ENCODE data around the gene YY2.
"Not testable (repeated sequence)": the region's sequence is repeated elsewhere in the genome, so short reads cannot be mapped to it uniquely, and the experiment has no call there.

The YY2 gene

GRCh38 chrX:21874182-21874581 lies 18.4 kb downstream of the YY2 start:
- not testable (repeated sequence) for DNase-seq (ENCODE audit: low read depth)

DNA sequence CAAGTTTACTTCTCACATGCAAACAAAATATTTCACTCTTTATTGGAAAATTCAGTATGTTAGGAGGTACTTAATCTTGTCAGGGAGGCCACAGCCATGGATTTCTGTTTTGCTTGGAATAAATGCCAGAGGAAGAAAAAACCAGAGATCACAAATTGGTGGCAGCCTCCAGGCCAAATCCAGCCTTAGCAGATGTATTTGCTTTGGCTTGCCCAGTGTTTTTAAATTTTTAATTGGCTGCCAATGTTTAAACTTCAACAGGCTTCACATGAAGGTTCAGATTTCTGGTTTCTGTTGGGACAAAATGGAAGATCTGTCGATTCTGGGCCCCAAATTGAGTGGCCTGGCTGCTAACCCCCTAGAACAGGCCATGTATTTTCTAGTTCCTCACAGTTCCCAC lies 19.2 kb downstream of the YY2 start:
- DNase-seq (ENCODE audit: low read depth) = no peak

DNA sequence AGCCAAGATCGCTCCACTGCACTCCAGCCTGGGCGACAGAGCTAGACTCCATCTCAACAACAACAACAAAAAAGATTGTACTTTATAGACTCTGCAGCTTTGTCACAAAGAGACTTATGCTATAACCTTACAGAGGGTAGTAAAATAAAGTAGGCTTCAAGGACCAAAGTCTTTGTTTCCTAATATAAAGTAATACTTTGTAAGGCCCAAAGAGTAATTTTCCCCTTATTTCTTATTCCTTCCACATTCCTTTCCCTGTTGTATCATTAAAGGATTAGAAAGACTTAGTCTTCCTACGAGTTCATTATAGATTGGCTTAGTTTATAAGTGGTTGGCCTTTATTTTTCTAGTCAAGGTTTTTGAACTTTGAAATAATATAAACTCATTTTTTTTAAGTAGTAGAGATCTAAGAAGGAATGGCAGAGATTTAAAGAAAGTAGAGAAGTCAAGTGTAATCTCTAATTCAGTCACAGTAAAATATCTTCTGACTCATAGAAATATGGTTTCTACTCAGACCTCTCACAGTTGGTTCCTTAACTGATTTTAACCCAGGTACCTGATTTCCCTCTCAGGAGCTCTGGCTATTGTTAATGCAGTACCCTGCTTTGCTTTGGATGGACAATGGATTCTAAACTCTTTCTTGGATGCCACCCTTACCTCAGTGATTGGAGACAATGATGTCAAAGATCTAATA lies 26.2 kb downstream of the YY2 start:
- no peak for DNase-seq (ENCODE audit: low read depth)

DNA sequence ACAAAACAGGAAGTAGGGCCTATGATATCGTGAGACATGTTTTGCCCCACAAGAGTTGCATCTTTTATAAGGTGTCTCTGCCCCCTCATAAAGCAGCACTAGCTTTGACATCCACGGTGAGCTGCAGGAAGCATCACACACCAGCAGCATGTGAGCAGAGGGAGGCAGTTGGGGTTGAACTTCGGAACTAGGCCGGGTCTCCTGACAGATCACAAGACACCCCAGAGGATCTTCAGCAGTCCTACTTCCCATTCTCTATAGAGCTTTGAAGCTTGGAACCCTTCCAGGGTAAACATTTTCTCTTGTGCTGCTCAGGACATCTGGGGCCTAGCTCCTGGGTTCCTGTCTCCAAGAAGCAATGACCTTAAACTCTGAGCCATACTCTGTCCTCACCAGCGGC lies 27.5 kb downstream of the YY2 start:
- DNase-seq (ENCODE audit: low read depth) = no peak

- DNase-seq (ENCODE audit: low read depth) = no peak
Observed at GRCh38 chrX:21885568-21885967, 29.8 kb downstream of the YY2 start.

DNA sequence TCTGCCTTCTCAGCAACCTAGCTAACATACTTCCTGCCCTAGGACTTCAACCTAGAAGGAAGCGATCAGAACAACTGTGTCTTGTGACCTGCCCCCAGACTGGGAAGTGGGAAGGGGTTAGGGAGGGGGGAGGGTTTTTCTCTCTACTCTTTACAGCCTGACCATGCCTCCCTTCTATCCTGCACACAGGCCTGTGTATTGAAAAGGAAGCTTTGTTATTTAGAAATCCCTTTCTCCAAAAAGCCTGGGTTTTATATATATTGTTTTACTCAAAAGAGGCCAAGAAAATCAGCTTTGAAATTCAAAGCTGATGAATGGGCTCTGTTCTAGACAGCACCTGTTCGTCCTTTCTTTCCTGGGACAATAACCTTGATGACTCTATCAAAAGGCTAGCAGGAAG lies 49.5 kb downstream of the YY2 start:
- no peak for DNase-seq (ENCODE audit: low read depth)

DNA sequence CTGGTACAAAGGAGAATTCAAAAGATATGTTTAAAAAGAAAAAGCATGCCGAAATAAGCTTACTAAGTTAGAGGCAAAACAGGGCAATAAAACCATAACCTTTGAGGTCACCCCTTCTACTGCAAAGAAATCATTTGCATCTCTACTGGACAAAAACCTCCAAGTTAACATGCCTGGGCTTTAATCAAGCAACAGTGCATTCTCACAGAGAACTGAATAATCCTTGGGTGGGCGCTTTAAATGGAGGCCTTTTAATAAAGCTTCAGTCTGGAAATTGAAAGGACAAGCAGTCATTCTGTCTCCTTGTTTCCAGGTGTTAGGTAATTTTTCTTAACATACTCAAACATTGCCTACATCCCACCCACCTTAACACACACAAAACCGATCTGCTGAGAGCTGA lies 50.2 kb downstream of the YY2 start:
- DNase-seq (ENCODE audit: low read depth) = no peak

- DNase-seq (ENCODE audit: low read depth) = no peak
Observed at GRCh38 chrX:21907260-21907659, 51.5 kb downstream of the YY2 start.

Measured in T-helper 22 cell (primary cell).